ENCODE measurements around the gene HOXB2.

The HOXB2 gene

DNA sequence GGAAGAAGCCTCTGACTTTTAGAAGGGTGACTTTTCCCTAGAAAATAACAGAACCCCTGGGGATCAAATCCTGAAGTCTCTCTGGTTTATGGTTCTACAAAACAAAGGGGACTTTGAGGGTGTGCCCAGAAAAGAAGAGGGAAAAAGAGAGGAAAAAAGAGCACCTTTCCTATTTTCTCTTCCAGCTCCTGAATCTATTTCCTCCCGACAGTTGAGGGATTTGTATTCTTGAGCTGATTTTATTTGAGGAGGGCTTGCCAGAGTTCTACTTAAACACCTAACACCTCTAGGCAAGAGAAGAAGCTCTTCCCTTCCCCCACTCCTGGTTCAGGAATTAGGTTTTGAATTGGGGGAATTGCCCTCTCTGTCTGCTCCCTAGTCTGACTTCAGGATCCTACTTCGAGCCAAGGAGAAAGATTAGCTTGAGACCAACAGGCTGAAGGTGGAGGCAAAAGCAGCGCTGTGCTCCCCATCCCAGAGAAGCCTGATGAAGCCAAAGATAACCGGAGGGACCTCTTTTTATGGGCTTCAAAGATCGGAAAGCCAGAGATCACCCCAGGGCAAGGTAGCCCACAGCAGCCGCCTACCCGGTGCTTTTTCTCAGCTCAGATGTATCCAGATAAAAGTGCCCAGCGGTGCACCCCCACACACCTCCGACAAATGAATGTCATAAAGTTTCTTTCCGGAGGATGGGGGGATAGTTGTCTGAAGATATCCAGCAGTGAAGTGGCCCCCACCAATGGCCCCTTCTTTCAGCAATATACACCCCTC is 44.3 kb upstream of the HOXB2 start:
- Histone ChIP-seq H3K27ac (replicated peaks; ENCODE audit: low read length) (no peak overlapping the region), H3K27me3 (ENCODE audit: control insufficient read depth in 3 of 3, insufficient read depth in 3 of 3, low read depth in 1 of 3, low read length in 3 of 3) (peaks cover 56 to 100% (median 100%) of the 10 kb centered on the region in 3 experiments), H2BK12ac (ENCODE audit: low read length) (no peak overlapping the region), H2AK5ac (ENCODE audit: low read depth, low read length) (no peak overlapping the region), H3K18ac (ENCODE audit: low read length) (no peak overlapping the region), H3K4ac (ENCODE audit: low read length) (no peak overlapping the region), H2AFZ (ENCODE audit: low read length) (no peak overlapping the region), H4K91ac (ENCODE audit: low read depth, low read length, poor library complexity) (no peak overlapping the region), H3K79me1 (ENCODE audit: low read depth, low read length) (no peaks in the 10 kb centered on the region), H3K4me3 (ENCODE audit: low read length in 2 of 2) (no peak overlapping the region), H3K36me3 (replicated peaks in 1 of 2; ENCODE audit: control insufficient read depth in 2 of 2, insufficient read depth in 2 of 2, low read length in 2 of 2) (no peaks in the 10 kb centered on the region), H3K14ac (ENCODE audit: low read length) (no peak overlapping the region), H2BK5ac (ENCODE audit: low read length) (no peak overlapping the region), H3K9ac (ENCODE audit: low read depth, low read length, poor library complexity) (no peak overlapping the region), H4K8ac (ENCODE audit: low read depth, low read length) (no peak overlapping the region), H2BK120ac (ENCODE audit: low read depth, low read length) (no peak overlapping the region), H3K4me2 (ENCODE audit: insufficient read depth, low read length, poor library complexity, severe bottlenecking) (no peak overlapping the region), H2BK15ac (ENCODE audit: low read length) (no peak overlapping the region), H3K23ac (ENCODE audit: low read depth, low read length, poor library complexity) (no peak overlapping the region), H3K9me3 (replicated peaks in 1 of 2; ENCODE audit: control insufficient read depth in 2 of 2, insufficient read depth in 1 of 2, low read depth in 1 of 2, low read length in 2 of 2) (peaks cover 0 to 2% of the 10 kb centered on the region in 2 donors), H3K4me1 (ENCODE audit: control insufficient read depth in 2 of 2, insufficient read depth in 1 of 2, low read depth in 1 of 2, low read length in 2 of 2) (no peaks in the 10 kb centered on the region)
- no CpG with 5 or more reads among the region's 10 CpGs for WGBS, 2 donors (ENCODE audit: extremely low coverage in 2 of 2, insufficient read length in 2 of 2, insufficient replicate concordance in 1 of 2)
- no peak for DNase-seq (ENCODE audit: low spot score)

DNA sequence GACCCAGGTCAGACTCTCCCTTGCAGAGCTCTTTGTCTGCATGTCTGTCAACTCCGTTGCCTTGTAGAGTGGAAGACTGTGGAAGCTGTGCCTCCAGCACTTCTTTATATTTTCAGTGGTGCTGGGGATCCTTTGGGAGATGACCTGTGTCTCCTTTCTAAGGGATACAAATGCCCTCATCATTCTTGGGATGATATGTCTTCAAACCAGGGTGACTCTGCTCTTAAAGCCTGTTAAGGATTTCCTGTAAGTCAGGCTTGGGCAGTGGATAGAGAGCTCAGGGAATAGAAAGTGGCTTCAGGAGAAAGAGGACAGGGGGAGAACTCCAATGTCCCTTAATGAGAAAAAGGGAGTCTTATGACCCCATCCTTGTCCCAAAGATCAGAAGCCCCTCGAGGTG is 43.6 kb upstream of the HOXB2 start:
- no peak overlapping the region for H3K4me2 ChIP-seq (ENCODE audit: insufficient read depth, low read length, poor library complexity, severe bottlenecking)
- H3K4ac ChIP-seq (ENCODE audit: low read length) = no peak overlapping the region
- H3K9me3 ChIP-seq (replicated peaks in 1 of 2; ENCODE audit: control insufficient read depth in 2 of 2, insufficient read depth in 1 of 2, low read depth in 1 of 2, low read length in 2 of 2) = peaks cover 0 to 3% of the 10 kb centered on the region in 2 donors
- H3K27ac ChIP-seq (replicated peaks; ENCODE audit: low read length) = no peak overlapping the region
- no peak overlapping the region for H2AFZ ChIP-seq (ENCODE audit: low read length)
- H3K79me1 ChIP-seq (ENCODE audit: low read depth, low read length) = no peaks in the 10 kb centered on the region
- no peak overlapping the region for H2BK120ac ChIP-seq (ENCODE audit: low read depth, low read length)
- H3K36me3 ChIP-seq (replicated peaks in 1 of 2; ENCODE audit: control insufficient read depth in 2 of 2, insufficient read depth in 2 of 2, low read length in 2 of 2) = no peaks in the 10 kb centered on the region
- H4K8ac ChIP-seq (ENCODE audit: low read depth, low read length) = no peak overlapping the region
- no peak overlapping the region for H2BK15ac ChIP-seq (ENCODE audit: low read length)
- H3K4me1 ChIP-seq (ENCODE audit: control insufficient read depth in 2 of 2, insufficient read depth in 1 of 2, low read depth in 1 of 2, low read length in 2 of 2) = no peaks in the 10 kb centered on the region
- H2BK12ac ChIP-seq (ENCODE audit: low read length) = no peak overlapping the region
- H3K14ac ChIP-seq (ENCODE audit: low read length) = no peak overlapping the region
- no peak overlapping the region for H4K91ac ChIP-seq (ENCODE audit: low read depth, low read length, poor library complexity)
- no peak overlapping the region for H3K18ac ChIP-seq (ENCODE audit: low read length)
- H3K23ac ChIP-seq (ENCODE audit: low read depth, low read length, poor library complexity) = no peak overlapping the region
- H3K27me3 ChIP-seq (ENCODE audit: control insufficient read depth in 3 of 3, insufficient read depth in 3 of 3, low read depth in 1 of 3, low read length in 3 of 3) = peaks cover 57 to 100% (median 100%) of the 10 kb centered on the region in 3 experiments
- no peak for DNase-seq (ENCODE audit: low spot score)
- H2BK5ac ChIP-seq (ENCODE audit: low read length) = no peak overlapping the region
- no peak overlapping the region for H3K9ac ChIP-seq (ENCODE audit: low read depth, low read length, poor library complexity)
- no peak overlapping the region for H2AK5ac ChIP-seq (ENCODE audit: low read depth, low read length)
- no peak overlapping the region for H3K4me3 ChIP-seq (ENCODE audit: low read length in 2 of 2)
- no CpG with 5 or more reads among the region's 2 CpGs for WGBS, 2 donors (ENCODE audit: extremely low coverage in 2 of 2, insufficient read length in 2 of 2, insufficient replicate concordance in 1 of 2)

DNA sequence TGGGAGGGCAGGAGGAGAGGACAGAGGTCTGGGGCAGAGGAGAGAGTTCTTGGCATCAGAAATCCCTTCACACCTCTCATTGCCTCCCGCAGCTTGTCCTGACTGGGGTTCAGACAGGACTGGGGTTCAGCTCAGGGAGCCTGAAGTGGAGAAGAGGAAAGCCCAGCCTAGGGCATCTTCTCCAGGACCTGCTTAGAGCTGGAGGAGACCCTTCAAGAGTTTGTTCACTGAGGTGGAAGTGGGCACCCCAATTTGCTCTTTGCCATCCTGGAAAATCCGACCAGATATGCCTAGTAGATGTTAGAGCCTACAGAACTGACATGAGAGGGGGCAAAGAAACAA is 43.1 kb upstream of the HOXB2 start:
- H2BK120ac ChIP-seq (ENCODE audit: low read depth, low read length) = no peak overlapping the region
- no peak overlapping the region for H3K4me2 ChIP-seq (ENCODE audit: insufficient read depth, low read length, poor library complexity, severe bottlenecking)
- no peak overlapping the region for H3K9ac ChIP-seq (ENCODE audit: low read depth, low read length, poor library complexity)
- no peak for DNase-seq (ENCODE audit: low spot score)
- no peak overlapping the region for H2AFZ ChIP-seq (ENCODE audit: low read length)
- H3K27ac ChIP-seq (replicated peaks; ENCODE audit: low read length) = no peak overlapping the region
- peaks cover 55 to 100% (median 100%) of the 10 kb centered on the region in 3 experiments for H3K27me3 ChIP-seq (ENCODE audit: control insufficient read depth in 3 of 3, insufficient read depth in 3 of 3, low read depth in 1 of 3, low read length in 3 of 3)
- no CpG with 5 or more reads among the region's 2 CpGs for WGBS, 2 donors (ENCODE audit: extremely low coverage in 2 of 2, insufficient read length in 2 of 2, insufficient replicate concordance in 1 of 2)
- no peak overlapping the region for H3K23ac ChIP-seq (ENCODE audit: low read depth, low read length, poor library complexity)
- peaks cover 0 to 3% of the 10 kb centered on the region in 2 donors for H3K9me3 ChIP-seq (replicated peaks in 1 of 2; ENCODE audit: control insufficient read depth in 2 of 2, insufficient read depth in 1 of 2, low read depth in 1 of 2, low read length in 2 of 2)
- H3K14ac ChIP-seq (ENCODE audit: low read length) = no peak overlapping the region
- H4K91ac ChIP-seq (ENCODE audit: low read depth, low read length, poor library complexity) = no peak overlapping the region
- no peak overlapping the region for H2BK5ac ChIP-seq (ENCODE audit: low read length)
- H4K8ac ChIP-seq (ENCODE audit: low read depth, low read length) = no peak overlapping the region
- no peak overlapping the region for H2AK5ac ChIP-seq (ENCODE audit: low read depth, low read length)
- no peaks in the 10 kb centered on the region for H3K4me1 ChIP-seq (ENCODE audit: control insufficient read depth in 2 of 2, insufficient read depth in 1 of 2, low read depth in 1 of 2, low read length in 2 of 2)
- no peak overlapping the region for H3K4ac ChIP-seq (ENCODE audit: low read length)
- no peaks in the 10 kb centered on the region for H3K36me3 ChIP-seq (replicated peaks in 1 of 2; ENCODE audit: control insufficient read depth in 2 of 2, insufficient read depth in 2 of 2, low read length in 2 of 2)
- no peak overlapping the region for H3K18ac ChIP-seq (ENCODE audit: low read length)
- H3K4me3 ChIP-seq (ENCODE audit: low read length in 2 of 2) = no peak overlapping the region
- H2BK12ac ChIP-seq (ENCODE audit: low read length) = no peak overlapping the region
- no peak overlapping the region for H2BK15ac ChIP-seq (ENCODE audit: low read length)
- H3K79me1 ChIP-seq (ENCODE audit: low read depth, low read length) = no peaks in the 10 kb centered on the region

DNA sequence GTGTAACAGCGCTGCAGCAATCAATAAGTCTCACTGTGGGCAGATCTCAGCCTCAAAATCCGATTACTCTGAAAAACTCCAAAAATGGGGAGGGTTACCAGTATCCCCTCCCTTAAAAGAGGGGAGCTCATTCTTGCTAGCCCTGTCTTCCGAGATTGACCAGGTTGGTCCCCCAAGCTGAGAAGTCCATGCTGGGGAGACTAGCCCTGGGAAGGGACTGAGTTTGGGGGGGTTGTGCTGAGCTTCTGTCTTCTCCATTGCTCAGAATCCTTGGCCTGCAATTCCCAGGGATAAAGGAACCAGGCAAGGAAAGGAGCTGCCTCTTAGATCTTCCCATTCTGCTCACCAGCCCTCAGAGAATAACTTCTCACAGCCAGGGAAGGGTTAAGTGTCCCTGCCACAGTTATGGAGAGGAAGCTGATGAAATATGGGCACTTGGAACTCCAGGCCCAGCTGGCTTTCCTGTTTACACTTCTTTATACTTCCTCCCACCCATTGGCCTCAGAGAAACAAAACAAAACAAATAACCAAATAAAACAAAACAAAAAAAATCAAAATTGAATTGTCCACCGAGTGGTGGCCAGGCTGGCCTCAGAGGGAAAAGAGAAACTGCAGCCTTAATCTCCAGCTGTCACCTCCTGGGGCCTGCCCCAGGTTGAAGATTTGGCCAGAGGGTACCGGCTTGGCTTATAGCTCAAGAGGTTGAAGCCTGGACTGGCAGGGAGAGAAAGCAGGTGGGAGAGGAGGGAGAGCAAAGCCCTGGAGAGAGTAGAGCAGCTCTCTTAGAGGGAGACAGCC is 42.6 kb upstream of the HOXB2 start:
- Histone ChIP-seq H3K9ac (ENCODE audit: low read depth, low read length, poor library complexity) (no peak overlapping the region), H2BK12ac (ENCODE audit: low read length) (no peak overlapping the region), H3K36me3 (replicated peaks in 1 of 2; ENCODE audit: control insufficient read depth in 2 of 2, insufficient read depth in 2 of 2, low read length in 2 of 2) (no peaks in the 10 kb centered on the region), H2BK5ac (ENCODE audit: low read length) (no peak overlapping the region), H4K8ac (ENCODE audit: low read depth, low read length) (no peak overlapping the region), H2AK5ac (ENCODE audit: low read depth, low read length) (no peak overlapping the region), H2BK120ac (ENCODE audit: low read depth, low read length) (no peak overlapping the region), H4K91ac (ENCODE audit: low read depth, low read length, poor library complexity) (no peak overlapping the region), H3K4me2 (ENCODE audit: insufficient read depth, low read length, poor library complexity, severe bottlenecking) (no peak overlapping the region), H3K4me1 (ENCODE audit: control insufficient read depth in 2 of 2, insufficient read depth in 1 of 2, low read depth in 1 of 2, low read length in 2 of 2) (no peaks in the 10 kb centered on the region), H3K79me1 (ENCODE audit: low read depth, low read length) (no peaks in the 10 kb centered on the region), H3K18ac (ENCODE audit: low read length) (no peak overlapping the region), H3K27me3 (ENCODE audit: control insufficient read depth in 3 of 3, insufficient read depth in 3 of 3, low read depth in 1 of 3, low read length in 3 of 3) (peaks cover 57 to 100% (median 100%) of the 10 kb centered on the region in 3 experiments), H3K14ac (ENCODE audit: low read length) (no peak overlapping the region), H3K9me3 (replicated peaks in 1 of 2; ENCODE audit: control insufficient read depth in 2 of 2, insufficient read depth in 1 of 2, low read depth in 1 of 2, low read length in 2 of 2) (peaks cover 0 to 3% of the 10 kb centered on the region in 2 donors), H3K4me3 (ENCODE audit: low read length in 2 of 2) (no peak overlapping the region), H3K27ac (replicated peaks; ENCODE audit: low read length) (no peak overlapping the region), H2AFZ (ENCODE audit: low read length) (no peak overlapping the region), H3K23ac (ENCODE audit: low read depth, low read length, poor library complexity) (no peak overlapping the region), H2BK15ac (ENCODE audit: low read length) (no peak overlapping the region), H3K4ac (ENCODE audit: low read length) (no peak overlapping the region)
- no peak for DNase-seq (ENCODE audit: low spot score)
- no CpG with 5 or more reads among the region's 5 CpGs for WGBS, 2 donors (ENCODE audit: extremely low coverage in 2 of 2, insufficient read length in 2 of 2, insufficient replicate concordance in 1 of 2)

Data from neuronal stem cell (in vitro differentiated cells).